WI38 (cell line): ENCODE measurements around the gene PTPRB.

Experiments
- H3K4me3 ChIP-seq: 2 replicates; pipeline ENCODE4 v1.5.1; 2011; ENCODE audit warnings: low read depth, mild to moderate bottlenecking, control low read depth, low read length
- CTCF ChIP-seq: IDR thresholded peaks from 2 replicates; pipeline ENCODE4 v1.5.1; 2012; ENCODE audit warnings: low read depth, mild to moderate bottlenecking, control low read depth, low read length

PTPRB gene

DNA sequence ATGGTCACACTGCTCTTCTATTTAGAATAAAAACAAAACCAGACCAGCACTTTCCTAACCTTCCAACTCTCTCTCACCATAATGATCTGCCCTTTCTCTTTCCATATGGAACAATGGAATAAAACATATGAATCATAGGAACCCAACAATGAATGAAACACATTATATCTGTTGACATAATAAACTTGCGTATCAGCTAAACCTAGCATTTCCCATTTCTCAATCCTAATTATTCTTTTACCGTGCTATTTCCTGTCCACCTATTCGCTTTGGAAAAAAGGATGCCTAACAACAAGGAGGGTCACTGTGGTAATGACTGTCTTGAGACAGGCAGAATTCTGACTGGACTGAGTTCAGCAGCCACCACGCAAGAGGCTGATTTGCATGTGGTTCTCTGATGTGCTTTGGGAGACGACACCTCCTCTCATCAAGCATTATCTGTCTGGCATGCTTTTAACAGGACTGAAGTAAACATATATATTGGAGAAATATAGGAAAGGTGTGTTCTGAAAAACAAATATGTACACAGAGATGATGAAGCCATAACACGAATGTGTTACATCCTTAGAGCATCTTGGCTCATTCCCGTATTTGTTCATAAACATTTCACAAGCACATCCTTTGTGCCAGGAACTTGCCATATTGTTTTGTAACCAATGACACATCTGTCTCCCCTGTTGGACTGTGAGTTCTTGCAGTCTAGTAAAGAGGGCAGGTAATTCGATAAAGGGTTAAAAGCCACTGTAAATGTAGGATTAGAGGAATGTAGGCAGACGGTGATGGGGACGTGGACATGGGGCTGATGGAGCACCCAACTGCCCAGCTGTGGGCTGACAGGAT lies 87.7 kb downstream of the PTPRB start:
- no peak for TF ChIP-seq CTCF

GRCh38 chr12:70543444-70543843 lies 93.8 kb downstream of the PTPRB start:
- no peak overlapping the region for H3K4me3 ChIP-seq
- no peak for TF ChIP-seq CTCF

More for the DNA sequence above, 87.7 kb downstream of the PTPRB start:
- no peak overlapping the region for H3K4me3 ChIP-seq

DNA sequence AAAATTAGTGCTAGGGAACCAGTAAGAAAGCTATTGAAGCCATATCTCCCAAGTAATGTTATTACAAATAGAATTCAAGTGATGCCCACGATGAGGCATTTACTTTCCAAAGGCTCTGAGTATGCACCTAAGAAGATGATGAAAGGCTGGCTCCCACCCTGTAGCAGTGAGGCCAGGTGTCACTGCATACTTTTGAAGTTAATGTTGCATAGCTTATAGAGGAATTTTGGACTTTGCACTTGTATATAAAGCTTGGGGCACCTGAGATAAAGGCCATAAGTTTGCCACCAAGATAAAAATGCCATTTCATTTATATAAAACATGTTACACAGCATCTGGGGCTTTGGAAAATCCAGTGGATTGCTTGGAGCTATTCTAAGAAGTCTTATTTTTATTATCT lies 96.2 kb downstream of the PTPRB start:
- no peak overlapping the region for H3K4me3 ChIP-seq
- no peak for TF ChIP-seq CTCF

GRCh38 chr12:70536650-70537049 lies 100.6 kb downstream of the PTPRB start:
- no peak overlapping the region for H3K4me3 ChIP-seq
- TF ChIP-seq CTCF: no peak

- no peak for TF ChIP-seq CTCF
Measured at GRCh38 chr12:70535896-70536374, 101.3 kb downstream of the PTPRB start.

GRCh38 chr12:70534466-70534865 lies 102.8 kb downstream of the PTPRB start:
- no peak overlapping the region for H3K4me3 ChIP-seq
- TF ChIP-seq CTCF: no peak

More at GRCh38 chr12:70535896-70536374, 101.3 kb downstream of the PTPRB start:
- no peak overlapping the region for H3K4me3 ChIP-seq

- TF ChIP-seq CTCF: no peak
- H3K4me3 ChIP-seq: no peak overlapping the region
Measured at GRCh38 chr12:70529647-70530046, 107.6 kb downstream of the PTPRB start.
